HepG2 (cell line): ENCODE measurements around the gene CABLES1. TPM values are rescaled to one million over a fixed set of nuclear protein-coding genes. Genes with fewer than 3 reads are reported as not detected.
A peak's percentile ranks its signal among the peaks of the same experiment; 100 is the strongest.

Experiments used
- CTCF ChIP-seq: sonication (generic); formaldehyde crosslinking; IDR thresholded peaks from 2 replicates; pipeline ENCODE4 v1.5.0; 2020; ENCODE audit warnings: mild to moderate bottlenecking, missing genetic modification reagents, moderate library complexity
- ELF3 ChIP-seq: IDR thresholded peaks from 2 replicates; pipeline ENCODE4 v1.6.1; 2016; ENCODE audit warnings: missing genetic modification reagents, missing compliant biosample characterization
- FOXJ3 ChIP-seq: sonication (generic); formaldehyde crosslinking; IDR thresholded peaks from 2 replicates; pipeline ENCODE4 v1.4.0; 2020; ENCODE audit warnings: missing genetic modification reagents, mild to moderate bottlenecking, borderline replicate concordance
- HNRNPUL1 ChIP-seq: fragments of 200-400 bp; formaldehyde crosslinking; IDR thresholded peaks from 2 replicates; pipeline ENCODE4 v1.6.1; 2017; ENCODE audit warnings: low read depth, mild to moderate bottlenecking, low read length, moderate library complexity
- KDM2A ChIP-seq: sonication (generic); formaldehyde crosslinking; IDR thresholded peaks from 2 replicates; pipeline ENCODE4 v1.4.0; 2020; ENCODE audit warnings: low read depth, missing genetic modification reagents, borderline replicate concordance
- KLF16 ChIP-seq, 2 experiments: sonication (generic) in 1 of 2; formaldehyde crosslinking in 1 of 2; IDR thresholded peaks; 2 replicates each; pipeline versions ENCODE4 v1.6.1 to v1.8.0; 2016 to 2023; ENCODE audit warnings: missing genetic modification reagents in 2 of 2, missing compliant biosample characterization in 1 of 2
- SALL2 ChIP-seq: sonication (generic); formaldehyde crosslinking; IDR thresholded peaks from 2 replicates; pipeline ENCODE4 v1.8.1; 2023; ENCODE audit warnings: mild to moderate bottlenecking, missing genetic modification reagents, inconsistent platforms
- SCMH1 ChIP-seq: sonication (generic); formaldehyde crosslinking; IDR thresholded peaks from 2 replicates; pipeline ENCODE4 v1.9.0; 2021; ENCODE audit warnings: missing genetic modification reagents, mild to moderate bottlenecking, borderline replicate concordance
- ZNF512 ChIP-seq: sonication (generic); formaldehyde crosslinking; IDR thresholded peaks from 2 replicates; pipeline ENCODE4 v1.4.0; 2020; ENCODE audit warnings: mild to moderate bottlenecking, missing genetic modification reagents
- polyA plus RNA-seq, 8 experiments: library from polyadenylated mRNA; depleted of rRNA in 3 of 8; stranded (reverse) in 7 of 8; unstranded in 1 of 8; fragments of >200 nt; fragmentation: Illumina TruSeq in 4 of 8; extraction: Trizol in 4 of 8; gene quantifications; 2 replicates each; pipeline versions ENCODE4 v1.2.1 to v1.2.3, GENCODE V29; 2011 to 2016; ENCODE audit warnings: low read depth in 4 of 8, missing spikeins in 1 of 8, mixed read lengths in 1 of 8; ENCODE audit not compliant: insufficient read depth in 1 of 8
- total RNA-seq, 5 experiments: library from RNA; depleted of rRNA; stranded (reverse); fragments of >200 nt; fragmentation: Illumina TruSeq; extraction: Trizol; gene quantifications; 2 replicates each; pipeline ENCODE4 v1.2.3, GENCODE V29; 2016; ENCODE audit warnings: low read depth in 1 of 5

CABLES1 gene
- total and polyA plus RNA-seq, 2 of the 13 experiments (the other 11 are each of a cell fraction or from before 2014, with no cell fraction given) = 14.7 to 25.8 TPM

- TF ChIP-seq SALL2 (CRISPR knock-in tag) (no peak), FOXJ3 (CRISPR knock-in tag) (no peak), HNRNPUL1 (no peak), CTCF (CRISPR knock-in tag) (peak; percentile 82), ELF3 (CRISPR knock-in tag) (0 out of 2 replicates have a peak, but pooled peaks have one; percentile 17), ZNF512 (CRISPR knock-in tag) (no peak), SCMH1 (CRISPR knock-in tag) (no peak), KDM2A (no peak), KLF16 (CRISPR knock-in tag; IDR thresholded peaks at IDR 0.05) (peak in 1 of 2 experiments; percentile 19; a peak in 1 of 4 replicates)
Measured at GRCh38 chr18:23131693-23132319, 3.5 kb upstream of the CABLES1 start (continued).
